ENCODE results near the gene RAB3A.

Gene RAB3A

DNA sequence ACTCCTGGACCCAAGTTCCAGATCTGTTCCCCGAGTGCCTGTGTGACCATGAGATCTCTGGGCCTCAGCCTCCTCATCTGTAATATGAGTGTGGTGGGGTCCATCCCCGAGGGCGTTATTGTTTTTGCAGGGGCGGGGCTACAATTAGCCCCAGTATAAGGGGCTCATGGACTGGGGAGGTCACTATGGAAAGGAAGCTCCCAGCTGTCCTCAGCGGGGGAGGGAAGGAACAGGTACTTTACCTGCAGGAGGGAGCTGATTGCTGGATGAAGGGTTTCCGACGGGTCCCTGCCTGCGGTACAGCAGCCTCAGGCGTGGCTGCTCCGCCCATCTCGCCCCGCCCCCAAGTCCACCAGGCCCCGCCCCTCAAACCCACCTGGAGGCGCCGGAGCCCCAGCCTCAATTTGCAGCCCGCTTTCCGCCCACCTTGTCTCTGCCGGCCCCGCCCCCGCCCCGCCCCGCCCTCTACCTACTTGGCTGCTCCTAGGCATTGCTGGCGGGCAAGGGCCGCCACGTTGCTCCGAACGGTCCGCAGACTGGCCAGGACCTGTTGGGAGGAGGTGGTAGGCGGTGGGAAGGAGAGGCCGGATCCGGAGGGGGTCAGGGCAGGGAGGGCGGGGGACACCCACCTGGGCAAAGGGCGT, 16.9 kb upstream of the RAB3A start:
- Histone ChIP-seq H3K9me2 (replicated peaks; ENCODE audit: low read depth, low read length) (no peaks in the 10 kb centered on the region), H4K20me1 (ENCODE audit: insufficient read depth, low read length, poor library complexity, severe bottlenecking) (no peaks in the 10 kb centered on the region), H3K79me2 (ENCODE audit: insufficient read depth, low read length) (no peaks in the 10 kb centered on the region), H3K36me3 (ENCODE audit: insufficient read depth, low read length) (no peaks in the 10 kb centered on the region), H3K4me1 (ENCODE audit: insufficient read depth, low read length, poor library complexity, severe bottlenecking) (no peaks in the 10 kb centered on the region), H3K9ac (ENCODE audit: low read depth, low read length, poor library complexity, severe bottlenecking) (no peak overlapping the region), H3K4me3 (ENCODE audit: low read length, poor library complexity, severe bottlenecking) (no peak overlapping the region), H3K4me2 (ENCODE audit: low read depth, low read length, poor library complexity, severe bottlenecking) (no peak overlapping the region), H3K27me3 (ENCODE audit: insufficient read depth, low read length, poor library complexity, severe bottlenecking) (no peaks in the 10 kb centered on the region), H3K9me3 (ENCODE audit: insufficient read depth, low read depth, low read length) (no peaks in the 10 kb centered on the region), H3F3A (ENCODE audit: low read depth) (no peaks in the 10 kb centered on the region), H2AFZ (ENCODE audit: low read length) (no peak overlapping the region)
- TF ChIP-seq EZH2phosphoT487 (IDR thresholded peaks at IDR 0.05; ENCODE audit: borderline replicate concordance) (no peak), CTCF (conservative IDR thresholded peaks at IDR 0.05; ENCODE audit: low read length) (no peak)

DNA sequence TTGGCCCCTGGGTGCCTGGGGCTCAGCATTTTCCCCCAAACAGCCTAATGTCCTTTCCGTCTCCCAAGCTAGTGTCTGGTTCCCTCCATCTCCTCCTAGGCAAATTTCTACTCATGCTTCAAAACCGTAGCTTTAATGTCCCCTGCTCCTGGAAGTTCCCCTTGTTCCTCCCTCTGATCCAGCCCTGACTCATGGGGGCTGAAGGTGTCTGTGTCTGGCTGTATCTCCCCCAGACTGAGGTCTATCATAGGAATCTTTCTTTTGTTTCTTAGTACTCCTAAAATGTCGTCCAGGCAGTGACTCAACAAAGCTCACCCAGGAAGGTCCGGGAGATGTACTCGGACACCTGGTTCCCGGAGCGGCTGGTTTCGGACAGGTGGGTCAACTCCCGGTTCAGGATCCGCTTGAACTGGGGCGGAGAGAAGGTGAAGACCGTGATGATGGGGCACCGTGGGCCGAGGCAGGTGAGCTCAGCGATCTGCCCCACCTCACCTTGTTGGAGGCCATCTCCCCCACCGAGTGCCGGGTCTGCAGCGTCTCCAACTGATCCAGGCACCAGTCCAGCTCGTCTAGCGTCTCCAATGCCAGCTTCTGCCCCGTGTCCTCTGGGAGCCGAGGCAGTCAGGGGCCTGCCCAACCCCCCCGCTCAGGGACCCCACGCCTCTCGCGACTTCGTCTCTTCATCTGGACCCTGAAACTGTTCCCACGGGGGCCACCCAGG, 16.2 kb upstream of the RAB3A start:
- no peak overlapping the region for H3K4me2 ChIP-seq (ENCODE audit: low read depth, low read length, poor library complexity, severe bottlenecking)
- no peak overlapping the region for H3K9ac ChIP-seq (ENCODE audit: low read depth, low read length, poor library complexity, severe bottlenecking)
- no peaks in the 10 kb centered on the region for H4K20me1 ChIP-seq (ENCODE audit: insufficient read depth, low read length, poor library complexity, severe bottlenecking)
- no peak overlapping the region for H3K4me3 ChIP-seq (ENCODE audit: low read length, poor library complexity, severe bottlenecking)
- no peaks in the 10 kb centered on the region for H3K36me3 ChIP-seq (ENCODE audit: insufficient read depth, low read length)
- no peaks in the 10 kb centered on the region for H3K27me3 ChIP-seq (ENCODE audit: insufficient read depth, low read length, poor library complexity, severe bottlenecking)
- H3K79me2 ChIP-seq (ENCODE audit: insufficient read depth, low read length), result no peaks in the 10 kb centered on the region
- no peaks in the 10 kb centered on the region for H3F3A ChIP-seq (ENCODE audit: low read depth)
- no peaks in the 10 kb centered on the region for H3K4me1 ChIP-seq (ENCODE audit: insufficient read depth, low read length, poor library complexity, severe bottlenecking)
- no peak for TF ChIP-seq CTCF (conservative IDR thresholded peaks at IDR 0.05; ENCODE audit: low read length)
- TF ChIP-seq EZH2phosphoT487 (IDR thresholded peaks at IDR 0.05; ENCODE audit: borderline replicate concordance), result no peak
- no peaks in the 10 kb centered on the region for H3K9me2 ChIP-seq (replicated peaks; ENCODE audit: low read depth, low read length)
- H3K9me3 ChIP-seq (ENCODE audit: insufficient read depth, low read depth, low read length), result no peaks in the 10 kb centered on the region
- H2AFZ ChIP-seq (ENCODE audit: low read length), result no peak overlapping the region

DNA sequence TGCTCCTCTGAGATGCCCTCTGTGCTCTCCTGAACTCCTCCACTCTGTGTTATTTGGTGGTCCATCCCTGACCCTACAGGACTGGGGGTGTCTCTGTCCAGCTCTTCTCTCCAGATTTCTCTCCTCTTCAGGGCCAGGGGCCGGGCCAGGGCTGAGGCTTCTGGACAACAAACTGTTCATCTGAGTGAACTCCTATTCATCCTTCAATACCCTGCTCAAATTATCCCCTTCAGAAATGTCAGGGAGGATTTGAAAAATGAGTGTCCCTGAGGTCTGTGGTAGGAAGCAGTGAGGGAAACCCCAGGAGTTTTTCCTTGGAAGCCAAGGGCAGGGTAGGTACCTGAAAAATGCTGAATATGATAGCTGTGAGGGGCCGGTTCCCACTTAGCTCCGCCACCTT, 14.8 kb upstream of the RAB3A start:
- no peak overlapping the region for H3K4me2 ChIP-seq (ENCODE audit: low read depth, low read length, poor library complexity, severe bottlenecking)
- no peaks in the 10 kb centered on the region for H4K20me1 ChIP-seq (ENCODE audit: insufficient read depth, low read length, poor library complexity, severe bottlenecking)
- no peaks in the 10 kb centered on the region for H3K9me3 ChIP-seq (ENCODE audit: insufficient read depth, low read depth, low read length)
- TF ChIP-seq EZH2phosphoT487 (IDR thresholded peaks at IDR 0.05; ENCODE audit: borderline replicate concordance) (no peak), CTCF (conservative IDR thresholded peaks at IDR 0.05; ENCODE audit: low read length) (no peak)
- H3K27me3 ChIP-seq (ENCODE audit: insufficient read depth, low read length, poor library complexity, severe bottlenecking), result no peaks in the 10 kb centered on the region
- H3K9me2 ChIP-seq (replicated peaks; ENCODE audit: low read depth, low read length), result no peaks in the 10 kb centered on the region
- no peaks in the 10 kb centered on the region for H3K79me2 ChIP-seq (ENCODE audit: insufficient read depth, low read length)
- no peaks in the 10 kb centered on the region for H3K4me1 ChIP-seq (ENCODE audit: insufficient read depth, low read length, poor library complexity, severe bottlenecking)
- no peak overlapping the region for H3K9ac ChIP-seq (ENCODE audit: low read depth, low read length, poor library complexity, severe bottlenecking)
- no peak overlapping the region for H3K4me3 ChIP-seq (ENCODE audit: low read length, poor library complexity, severe bottlenecking)
- H3K36me3 ChIP-seq (ENCODE audit: insufficient read depth, low read length), result no peaks in the 10 kb centered on the region
- no peaks in the 10 kb centered on the region for H3F3A ChIP-seq (ENCODE audit: low read depth)
- H2AFZ ChIP-seq (ENCODE audit: low read length), result no peak overlapping the region
